PC-9 (cell line): ENCODE results near the gene ATAD2B. TPM values are rescaled to one million over a fixed set of nuclear protein-coding genes. Genes with fewer than 3 reads are reported as not detected.
A peak's percentile ranks its signal among the peaks of the same experiment; 100 is the strongest.

Experiments
- BruUV-seq: library from RNA; stranded (reverse); fragments of 400-500 nt; replicated peaks from 2 replicates; lab custom pipeline; 2021; lab: Mats Ljungman, UMichigan
- CTCF ChIA-PET: fragments of 300-600 bp; sonication (Branson Sonifier 250); formaldehyde crosslinking; loops from one replicate; lab custom pipeline; 2022; ENCODE audit warnings: antibody characterized with exemption; lab: Charles Lee
- POLR2A ChIA-PET: fragments of 300-600 bp; sonication (Branson Sonifier 250); formaldehyde crosslinking; loops from one replicate; lab custom pipeline; 2022; ENCODE audit warnings: antibody characterized with exemption; ENCODE audit not compliant: unreplicated experiment; lab: Charles Lee
- DNase-seq, 2 experiments: peaks; one replicate each; pipeline versions ENCODE4 v3.0.0 to v3.0.0-alpha.2; 2015 to 2022; ENCODE audit warnings: mixed read lengths in 1 of 2
- H2AFZ ChIP-seq: fragments of 200-600 bp; sonication (generic); 2 replicates; pipeline ENCODE4 v1.8.1; 2017; ENCODE audit warnings: antibody characterized with exemption
- H3F3A ChIP-seq: fragments of 200-600 bp; sonication (generic); 2 replicates; pipeline ENCODE4 v1.8.1; 2017; ENCODE audit warnings: antibody characterized with exemption, mild to moderate bottlenecking, low read depth; ENCODE audit not compliant: insufficient read depth
- H3K27ac ChIP-seq: fragments of 200-600 bp; sonication (generic); 2 replicates; pipeline ENCODE4 v1.6.1; 2016; ENCODE audit warnings: mixed run types
- H3K27me3 ChIP-seq: fragments of 200-600 bp; sonication (generic); 2 replicates; pipeline ENCODE4 v1.6.1; 2016; ENCODE audit warnings: low read depth, mixed run types; ENCODE audit not compliant: insufficient read depth
- H3K36me3 ChIP-seq: fragments of 200-600 bp; sonication (generic); 2 replicates; pipeline ENCODE4 v1.6.1; 2016; ENCODE audit warnings: low read depth, mixed run types
- H3K4me1 ChIP-seq: fragments of 200-600 bp; sonication (generic); replicated peaks from 2 replicates; pipeline ENCODE4 v1.6.1; 2016; ENCODE audit warnings: mixed run types; ENCODE audit not compliant: insufficient read depth
- H3K4me2 ChIP-seq: fragments of 200-600 bp; sonication (generic); 2 replicates; pipeline ENCODE4 v1.6.1; 2017; ENCODE audit warnings: mixed run types
- H3K4me3 ChIP-seq: fragments of 200-600 bp; sonication (generic); 2 replicates; pipeline ENCODE4 v1.6.1; 2016; ENCODE audit warnings: mixed run types
- H3K79me2 ChIP-seq: fragments of 200-600 bp; sonication (generic); 2 replicates; pipeline ENCODE4 v1.6.1; 2017; ENCODE audit warnings: low read depth, mixed run types
- H3K9me2 ChIP-seq: fragments of 200-600 bp; sonication (generic); 2 replicates; pipeline ENCODE4 v1.8.1; 2017; ENCODE audit warnings: mild to moderate bottlenecking; ENCODE audit not compliant: insufficient read depth
- H3K9me3 ChIP-seq: fragments of 200-600 bp; sonication (generic); 2 replicates; pipeline ENCODE4 v1.8.1; 2016; ENCODE audit warnings: low read depth; ENCODE audit not compliant: insufficient read depth
- H4K20me1 ChIP-seq: fragments of 200-600 bp; sonication (generic); 2 replicates; pipeline ENCODE4 v1.8.1; 2017; ENCODE audit not compliant: insufficient read depth
- EZH2 ChIP-seq: fragments of 200-600 bp; sonication (generic); IDR thresholded peaks from 2 replicates; pipeline ENCODE4 v1.8.0; 2017; ENCODE audit warnings: antibody characterized with exemption, low read depth
- intact Hi-C: fragments of 100-400 bp; cut with micrococcal nuclease; formaldehyde crosslinking; loops from one replicate; pipeline ENCODE4 v1.10.0; 2022; ENCODE audit not compliant: unreplicated experiment
- total RNA-seq: library from RNA; stranded (reverse); gene quantifications from 2 replicates; pipeline ENCODE4 v1.2.3, GENCODE V29; 2021
- TF ChIP-seq, protein P1 (sequence below): fragments of 200-600 bp; sonication (generic); conservative IDR thresholded peaks from 2 replicates; pipeline ENCODE4 v1.6.1; 2017; ENCODE audit warnings: mixed run types, antibody characterized with exemption, mild to moderate bottlenecking, moderate library complexity

ATAD2B gene
- total RNA-seq, 1 experiment from 2014 or later, result 12.6 TPM

DNA sequence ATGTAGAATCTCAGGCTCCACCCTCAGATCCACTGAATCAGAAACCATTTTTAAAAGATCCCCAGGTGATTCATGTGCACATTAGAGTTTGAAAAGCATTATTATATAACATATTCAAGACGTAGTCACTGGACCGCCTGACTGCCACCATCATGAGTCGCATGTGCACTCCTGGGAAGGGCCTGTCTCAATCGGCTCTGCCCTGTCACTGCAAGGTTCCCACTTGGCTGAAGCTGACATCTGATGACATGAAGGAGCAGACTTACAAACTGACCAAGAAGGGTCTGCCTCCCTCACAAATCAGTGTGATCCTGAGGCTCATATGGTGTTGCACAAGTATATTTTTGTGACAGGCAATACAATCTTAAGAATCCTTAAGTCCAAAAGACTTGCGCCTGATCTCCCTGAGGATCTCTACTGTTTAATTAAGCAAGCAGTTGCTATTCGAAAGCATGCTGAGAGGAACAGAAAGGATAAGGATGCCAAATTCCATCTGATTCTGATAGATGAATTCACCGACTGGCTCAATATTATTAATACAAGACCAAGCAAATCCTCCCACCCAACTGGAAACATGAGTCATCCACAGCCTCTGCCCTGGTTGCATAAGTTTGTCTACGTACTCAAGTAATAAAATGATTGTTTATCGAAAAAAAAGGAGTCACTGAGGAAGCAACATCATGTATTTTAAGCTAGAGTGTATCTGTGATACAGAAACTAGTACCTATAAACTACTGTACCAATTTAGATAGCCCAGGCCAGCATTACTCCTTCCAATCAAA is 26.2 kb downstream of the ATAD2B start:
- no peaks in the 10 kb centered on the region for H4K20me1 ChIP-seq
- H3K4me3 ChIP-seq, result peak overlapping the region; percentile 46; the same call in 1 of the 2 replicates
- no peaks in the 10 kb centered on the region for H3K9me3 ChIP-seq
- H3K4me2 ChIP-seq, result peak overlapping the region; percentile 79
- peaks cover 73% of the 10 kb centered on the region for H3K79me2 ChIP-seq
- BruUV-seq, result no TSS peak
- TF ChIP-seq EZH2, result no peak
- TF ChIP-seq, protein P1, sequence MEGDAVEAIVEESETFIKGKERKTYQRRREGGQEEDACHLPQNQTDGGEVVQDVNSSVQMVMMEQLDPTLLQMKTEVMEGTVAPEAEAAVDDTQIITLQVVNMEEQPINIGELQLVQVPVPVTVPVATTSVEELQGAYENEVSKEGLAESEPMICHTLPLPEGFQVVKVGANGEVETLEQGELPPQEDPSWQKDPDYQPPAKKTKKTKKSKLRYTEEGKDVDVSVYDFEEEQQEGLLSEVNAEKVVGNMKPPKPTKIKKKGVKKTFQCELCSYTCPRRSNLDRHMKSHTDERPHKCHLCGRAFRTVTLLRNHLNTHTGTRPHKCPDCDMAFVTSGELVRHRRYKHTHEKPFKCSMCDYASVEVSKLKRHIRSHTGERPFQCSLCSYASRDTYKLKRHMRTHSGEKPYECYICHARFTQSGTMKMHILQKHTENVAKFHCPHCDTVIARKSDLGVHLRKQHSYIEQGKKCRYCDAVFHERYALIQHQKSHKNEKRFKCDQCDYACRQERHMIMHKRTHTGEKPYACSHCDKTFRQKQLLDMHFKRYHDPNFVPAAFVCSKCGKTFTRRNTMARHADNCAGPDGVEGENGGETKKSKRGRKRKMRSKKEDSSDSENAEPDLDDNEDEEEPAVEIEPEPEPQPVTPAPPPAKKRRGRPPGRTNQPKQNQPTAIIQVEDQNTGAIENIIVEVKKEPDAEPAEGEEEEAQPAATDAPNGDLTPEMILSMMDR, result no peak
- H3K27me3 ChIP-seq, result no peaks in the 10 kb centered on the region
- ChIA-PET POLR2A (interaction anchor here (0.7 to 0.9 kb wide), 2 partner anchors 26 to 152 kb away, joined by 7 to 9 read pairs; partner anchors contain the start of gene ATAD2B), CTCF (no interaction called here)
- intact Hi-C loops, result loop anchor here (5.0 kb wide), 1 partner anchor 518 kb away; no protein-coding TSS in a partner anchor
- H2AFZ ChIP-seq, result peak overlapping the region; percentile 70
- peak; percentile 20 to 89 for DNase-seq
- peak overlapping the region; percentile 93 for H3K27ac ChIP-seq
- H3K36me3 ChIP-seq, result no peaks in the 10 kb centered on the region
- peaks cover 50% of the 10 kb centered on the region for H3F3A ChIP-seq
- peaks cover 60% of the 10 kb centered on the region for H3K4me1 ChIP-seq
- H3K9me2 ChIP-seq, result peaks cover 5% of the 10 kb centered on the region; the same call in 1 of the 2 replicates

DNA sequence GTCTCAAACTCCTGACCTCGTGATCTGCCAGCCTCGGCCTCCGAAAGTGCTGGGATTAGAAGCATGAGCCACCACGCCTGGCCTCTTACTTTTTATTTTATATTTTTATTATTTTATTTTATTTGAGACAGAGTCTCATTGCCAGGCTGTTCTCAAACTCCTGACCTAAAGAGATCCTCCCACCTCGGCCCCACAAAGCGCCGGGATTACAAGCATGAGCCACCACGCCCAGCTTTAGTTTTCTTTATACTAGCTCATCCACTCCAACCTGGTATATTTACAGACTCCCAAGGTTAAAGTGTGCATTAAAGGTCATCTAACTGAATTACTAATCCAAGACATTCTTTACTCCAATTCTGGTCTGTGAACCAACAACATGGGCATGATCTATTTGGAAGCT is 26.8 kb downstream of the ATAD2B start:
- H3K4me1 ChIP-seq, result peaks cover 57% of the 10 kb centered on the region
- TF ChIP-seq EZH2, result no peak
- TF ChIP-seq, protein P1, result no peak
- DNase-seq, result no peak
- ChIA-PET POLR2A (no interaction called here), CTCF (no interaction called here)
- no peaks in the 10 kb centered on the region for H4K20me1 ChIP-seq
- peaks cover 68% of the 10 kb centered on the region for H3K79me2 ChIP-seq
- BruUV-seq, result no TSS peak
- H3K27me3 ChIP-seq, result no peaks in the 10 kb centered on the region
- peak overlapping the region; percentile 70 for H2AFZ ChIP-seq
- no peaks in the 10 kb centered on the region for H3K9me3 ChIP-seq
- no peaks in the 10 kb centered on the region for H3K36me3 ChIP-seq
- H3K4me3 ChIP-seq, result peak overlapping the region; percentile 46; the same call in 1 of the 2 replicates
- intact Hi-C loops, result loop anchor here (5.0 kb wide), 1 partner anchor 518 kb away; no protein-coding TSS in a partner anchor
- peaks cover 5% of the 10 kb centered on the region; the same call in 1 of the 2 replicates for H3K9me2 ChIP-seq
- peak overlapping the region; percentile 93 for H3K27ac ChIP-seq
- H3F3A ChIP-seq, result peaks cover 50% of the 10 kb centered on the region
- H3K4me2 ChIP-seq, result peak overlapping the region; percentile 79

DNA sequence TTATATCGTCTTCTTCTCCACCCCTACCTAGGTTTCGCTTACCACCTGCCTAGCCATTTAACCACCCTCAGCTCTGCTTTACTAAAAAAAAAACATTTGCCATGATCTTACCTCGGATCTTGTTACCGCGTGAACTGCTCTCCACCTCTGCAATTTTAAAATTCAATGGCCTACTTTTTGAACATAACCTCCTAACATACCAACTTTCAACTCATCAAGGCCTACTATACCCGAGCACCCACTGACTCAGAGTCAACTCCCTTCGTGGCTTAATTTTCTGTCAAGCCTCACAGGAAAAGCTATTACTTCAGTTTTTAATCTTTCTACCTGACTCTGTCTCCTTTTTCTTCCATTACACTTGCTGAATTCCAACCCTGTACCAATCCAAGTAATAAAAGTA is 55.7 kb downstream of the ATAD2B start:
- H3K9me3 ChIP-seq, result no peaks in the 10 kb centered on the region
- ChIA-PET POLR2A (no interaction called here), CTCF (interaction anchor here (0.7 kb wide), 1 partner anchor 1125 kb away, joined by 4 read pairs; no protein-coding TSS in a partner anchor)
- TF ChIP-seq EZH2, result no peak
- H3K36me3 ChIP-seq, result peaks cover 16% of the 10 kb centered on the region
- no peak overlapping the region for H3K4me2 ChIP-seq
- H2AFZ ChIP-seq, result no peak overlapping the region
- intact Hi-C loops, result no loop called here
- BruUV-seq, result no TSS peak
- no peaks in the 10 kb centered on the region for H4K20me1 ChIP-seq
- no peaks in the 10 kb centered on the region for H3F3A ChIP-seq
- no peak overlapping the region for H3K4me3 ChIP-seq
- no peak overlapping the region for H3K27ac ChIP-seq
- H3K79me2 ChIP-seq, result no peaks in the 10 kb centered on the region
- H3K27me3 ChIP-seq, result no peaks in the 10 kb centered on the region
- DNase-seq, result no peak
- H3K4me1 ChIP-seq, result no peaks in the 10 kb centered on the region
- H3K9me2 ChIP-seq, result no peaks in the 10 kb centered on the region
